Glomerular visceral epithelial cell (primary cell): ENCODE measurements around the gene LMTK3.
"Not testable (repeated sequence)": the region's sequence is repeated elsewhere in the genome, so short reads cannot be mapped to it uniquely, and the experiment has no call there.

ENCODE experiments used
- DNase-seq: peaks from one replicate; pipeline ENCODE4 v3.0.0-alpha.2; 2016; ENCODE audit errors: extremely low spot score

LMTK3 gene

DNA sequence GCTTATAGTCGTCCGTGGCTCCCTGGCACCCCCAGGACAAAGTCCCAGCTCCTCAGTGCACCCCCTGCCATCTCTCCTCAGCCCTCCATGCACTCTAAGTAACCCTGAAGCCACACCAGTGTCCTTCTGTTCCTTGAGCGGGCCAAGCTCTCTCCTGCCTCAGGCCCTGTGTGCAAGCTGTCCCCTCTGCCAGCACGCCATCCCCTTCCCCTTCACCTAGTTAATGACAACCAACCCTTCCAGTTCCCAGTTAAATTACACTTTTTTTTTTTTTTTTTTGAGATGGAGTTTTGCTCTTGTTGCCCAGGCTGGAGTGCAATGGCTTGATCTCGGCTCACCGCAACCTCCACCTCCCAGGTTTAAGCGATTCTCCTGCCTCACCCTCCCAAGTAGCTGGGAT is 23.2 kb downstream of the LMTK3 start:
- DNase-seq = not testable (repeated sequence)

DNA sequence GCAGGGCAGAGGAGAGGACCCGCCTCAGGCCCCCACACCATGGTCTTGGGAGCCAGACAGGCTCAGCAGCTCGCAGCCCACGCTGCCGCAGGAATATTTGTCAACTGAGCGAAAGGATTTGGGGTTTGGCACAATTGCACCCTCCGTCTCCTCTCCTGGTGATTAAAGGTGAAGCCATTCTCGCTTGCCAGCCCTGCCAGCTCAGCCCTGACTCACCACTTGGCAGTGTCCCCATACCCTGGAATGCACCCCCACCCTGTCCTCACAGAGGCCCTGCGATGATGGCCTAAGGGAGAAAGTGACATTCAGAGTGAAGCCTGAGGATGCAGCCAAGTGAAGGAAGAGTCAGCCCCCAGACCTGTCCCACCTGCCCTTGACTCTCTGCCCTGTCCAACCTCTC is 23.7 kb downstream of the LMTK3 start:
- peak; percentile 90 for DNase-seq

DNA sequence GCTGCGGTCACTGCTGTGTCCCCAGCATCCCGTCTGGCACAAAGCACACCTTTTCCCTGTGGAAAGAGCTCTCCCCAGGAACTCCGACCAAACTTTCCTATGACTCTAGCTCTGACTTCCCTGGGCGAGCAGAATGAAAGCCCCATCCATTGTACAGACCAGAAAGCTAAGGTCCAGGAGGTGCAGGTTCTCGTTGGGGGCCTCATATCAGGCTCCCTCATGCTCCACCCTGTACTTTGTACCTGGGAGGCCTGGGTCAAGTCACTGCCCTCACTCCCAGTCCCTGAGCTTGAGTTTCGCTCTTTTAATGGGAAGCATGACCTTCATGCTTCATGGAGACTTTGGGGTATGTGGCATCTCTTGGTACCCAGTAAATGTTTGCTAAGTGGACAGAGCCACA is 24.1 kb downstream of the LMTK3 start:
- no peak for DNase-seq

DNA sequence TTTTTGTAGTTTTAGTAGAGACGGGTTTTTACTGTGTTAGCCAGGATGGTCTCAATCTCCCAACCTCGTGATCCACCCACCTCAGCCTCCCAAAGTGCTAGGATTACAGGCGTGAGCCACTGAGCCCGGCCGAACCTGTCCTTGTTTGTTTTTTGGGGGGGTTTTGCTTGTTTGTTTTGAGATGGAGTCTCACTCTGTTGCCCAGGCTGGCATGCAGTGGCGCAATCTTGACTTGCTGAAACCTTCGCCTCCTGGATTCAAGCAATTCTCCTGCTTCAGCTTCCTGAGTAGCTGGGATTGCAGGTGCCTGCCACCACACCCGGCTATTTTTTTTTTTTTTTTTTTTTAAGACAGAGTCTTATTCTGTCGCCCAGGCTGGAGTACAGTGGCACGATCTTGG is 24.9 kb downstream of the LMTK3 start:
- not testable (repeated sequence) for DNase-seq

DNA sequence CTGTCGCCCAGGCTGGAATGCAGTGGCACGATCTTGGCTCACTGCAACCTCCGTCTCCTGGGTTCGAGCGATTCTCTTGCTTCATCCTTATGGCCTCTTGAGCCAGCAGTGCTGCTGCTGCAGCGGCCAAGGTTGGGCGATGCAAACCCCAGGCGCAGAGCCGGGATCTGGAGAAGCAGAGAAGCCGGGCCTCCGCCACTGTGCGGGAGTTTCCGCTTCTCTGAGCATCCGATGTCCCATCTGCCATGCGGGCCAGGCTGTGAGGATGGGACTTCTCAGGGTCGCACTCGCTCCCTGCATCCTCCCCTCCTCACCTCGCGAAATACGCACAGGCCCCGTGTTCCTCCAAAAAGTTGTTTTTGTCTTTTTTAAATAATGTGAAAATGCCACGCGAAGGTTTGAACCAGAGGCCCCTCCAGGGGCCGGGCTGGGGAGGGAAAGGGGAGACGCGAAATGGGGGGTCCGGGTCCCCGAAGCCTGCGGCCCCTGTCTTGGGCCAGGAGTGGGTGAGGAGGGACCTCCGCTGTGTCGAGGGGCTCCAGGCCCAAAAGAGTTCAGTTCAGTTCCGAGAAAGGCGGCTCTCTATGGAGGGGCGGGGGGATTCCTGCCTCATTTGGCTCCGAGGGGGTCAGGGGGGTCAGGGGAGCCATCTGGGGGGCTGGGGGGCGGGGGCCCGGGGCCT is 26.6 kb downstream of the LMTK3 start:
- DNase-seq = no peak

DNA sequence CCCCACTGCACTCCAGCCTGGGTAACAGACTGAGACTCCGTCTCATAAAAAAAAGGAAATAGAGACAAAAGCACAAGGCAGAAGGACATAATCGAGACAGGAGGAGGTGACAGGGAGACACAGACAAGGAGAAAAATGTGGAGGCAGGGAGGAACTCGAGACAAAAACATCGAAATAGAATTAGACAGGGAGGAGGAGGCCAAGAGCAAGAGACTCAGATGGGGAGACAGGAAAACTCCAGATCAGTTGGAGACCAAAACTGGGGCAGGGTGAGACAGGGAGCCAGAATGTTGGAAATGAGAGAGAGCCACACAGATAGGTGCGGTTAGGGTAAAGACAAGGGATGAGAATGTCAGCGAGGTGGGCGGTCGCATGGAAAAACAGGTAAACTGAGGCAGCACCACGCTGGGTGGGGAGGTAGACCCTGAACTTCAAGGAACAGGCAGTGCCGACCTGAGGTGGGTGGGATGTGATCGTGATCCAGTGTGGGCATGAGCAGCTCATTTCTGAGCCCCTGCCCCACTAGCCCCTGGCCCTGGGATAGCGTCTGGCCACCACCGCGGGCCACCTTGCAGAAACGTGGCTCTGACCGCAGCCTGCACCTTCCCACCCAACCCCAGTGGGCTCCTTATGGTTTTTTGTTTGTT is 27.3 kb downstream of the LMTK3 start:
- DNase-seq = no peak

DNA sequence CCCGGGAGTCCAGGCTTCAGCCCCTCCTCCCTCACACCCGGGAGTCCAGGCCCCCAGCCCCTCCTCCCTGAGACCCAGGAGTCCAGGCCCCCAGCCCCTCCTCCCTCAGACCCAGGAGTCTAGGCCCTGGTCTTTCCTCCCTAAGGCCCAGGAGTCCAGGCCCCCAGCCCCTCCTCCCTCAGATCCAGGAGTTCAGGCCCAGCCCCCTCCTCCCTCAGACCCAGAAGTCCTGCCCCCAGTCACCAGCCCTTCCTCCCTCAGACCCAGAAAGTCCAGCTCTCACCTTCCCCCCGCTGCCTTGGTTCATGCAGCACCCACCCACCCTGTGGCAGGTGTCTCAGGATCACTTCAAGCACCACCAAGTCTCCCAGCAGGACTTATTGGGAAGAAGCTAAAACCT is 28.3 kb downstream of the LMTK3 start:
- no peak for DNase-seq

DNA sequence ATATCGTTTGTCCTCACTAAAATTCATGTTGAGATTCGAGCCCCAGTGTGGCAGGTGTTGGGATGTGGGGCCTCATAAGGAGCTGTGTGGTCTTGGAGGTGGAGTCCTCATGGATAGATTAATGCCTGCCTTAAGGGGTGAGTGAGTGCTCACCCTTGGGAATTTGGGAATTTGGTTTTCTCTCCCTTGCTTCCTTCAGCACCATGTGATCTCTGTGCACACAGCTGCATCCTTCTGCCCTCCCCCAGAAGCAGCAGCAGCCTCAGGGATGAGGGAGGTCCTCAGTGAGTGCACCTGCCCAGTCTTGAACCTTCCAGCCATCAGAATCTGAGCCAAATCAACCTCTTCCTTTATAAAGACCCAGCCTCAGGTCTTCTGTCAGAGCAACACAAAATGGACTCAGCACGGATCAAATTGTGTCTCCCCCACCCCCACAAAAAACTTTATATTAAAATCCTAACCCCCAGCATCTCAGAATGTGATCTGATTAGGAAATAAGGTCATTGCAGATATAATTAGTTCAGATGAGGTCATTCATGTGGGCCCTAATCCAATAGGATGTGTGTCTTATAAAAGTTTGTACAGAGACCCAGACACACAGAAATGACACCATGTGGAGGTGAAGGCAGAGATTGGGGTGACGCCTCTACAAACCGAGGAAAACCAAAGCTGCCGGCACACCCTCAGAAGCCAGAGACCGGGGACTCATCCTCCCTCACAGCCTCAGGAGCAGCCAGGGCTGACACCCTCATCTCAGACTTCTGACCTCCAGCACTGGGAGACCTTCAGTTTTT is 29.6 kb downstream of the LMTK3 start:
- DNase-seq = no peak

DNA sequence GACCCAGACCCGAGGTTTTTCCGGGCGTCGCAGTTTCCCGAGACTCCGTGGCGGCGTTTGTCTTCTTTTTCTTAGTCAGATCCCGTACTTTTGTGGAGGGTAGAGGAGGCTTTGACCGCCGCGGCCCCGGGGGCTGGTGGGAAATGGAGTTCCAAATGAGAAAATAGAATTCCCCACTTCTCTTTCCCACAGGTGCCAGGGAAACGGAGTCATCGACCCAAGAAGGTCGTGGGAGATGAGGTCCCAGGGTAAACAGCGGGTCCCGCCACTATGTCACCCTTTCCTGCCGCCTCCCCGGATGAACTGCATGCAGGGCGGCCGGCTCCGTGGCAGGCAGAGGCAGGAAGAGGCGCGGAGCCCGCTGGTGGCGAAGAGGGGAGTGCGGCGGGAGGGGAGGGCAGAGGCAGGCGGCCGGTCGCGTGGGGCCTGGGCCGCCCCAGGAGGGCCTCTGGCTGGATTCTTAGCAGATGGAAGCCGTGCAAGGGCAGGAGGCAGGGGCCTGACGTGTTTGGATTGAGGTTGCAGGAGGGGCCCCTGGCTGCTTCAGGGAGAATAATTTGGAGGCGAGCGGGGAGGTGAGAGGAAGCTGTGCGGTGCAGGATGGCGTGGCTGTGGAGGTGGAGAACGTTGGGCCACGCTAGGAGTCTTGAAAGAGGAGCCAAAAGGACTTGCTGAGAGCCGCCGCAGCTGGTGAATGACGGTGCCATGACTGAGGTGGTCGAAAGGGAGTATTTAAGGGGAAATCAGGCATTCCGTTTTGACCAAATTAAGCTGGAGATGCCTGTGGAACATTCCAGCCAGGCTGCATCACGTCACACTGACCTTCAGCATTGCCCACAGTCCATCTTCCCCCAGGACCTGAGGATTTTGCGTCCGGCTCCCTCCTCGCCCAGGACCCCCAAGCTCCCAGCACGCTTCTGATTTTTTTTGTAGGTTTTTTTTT is 30.8 kb downstream of the LMTK3 start:
- no peak for DNase-seq

DNA sequence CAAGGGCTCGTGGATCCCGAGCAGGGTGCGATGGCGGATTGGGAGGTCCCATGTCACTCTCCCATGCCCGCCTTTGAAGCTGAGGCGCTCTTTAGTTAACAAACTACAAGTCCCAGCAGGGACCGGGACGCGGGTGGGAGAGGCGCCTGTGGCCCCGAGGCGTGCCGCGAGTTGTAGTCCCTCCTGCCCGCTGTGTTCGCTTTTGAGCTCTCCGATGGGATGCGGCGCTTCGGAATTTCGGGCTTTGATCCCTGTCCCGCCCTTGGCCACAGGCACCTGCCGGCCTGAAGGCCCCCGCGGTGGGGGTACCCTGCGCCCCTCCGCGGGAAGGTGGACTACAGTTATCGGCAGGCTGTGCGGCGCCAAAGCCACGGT is 31.5 kb downstream of the LMTK3 start:
- no peak for DNase-seq

DNA sequence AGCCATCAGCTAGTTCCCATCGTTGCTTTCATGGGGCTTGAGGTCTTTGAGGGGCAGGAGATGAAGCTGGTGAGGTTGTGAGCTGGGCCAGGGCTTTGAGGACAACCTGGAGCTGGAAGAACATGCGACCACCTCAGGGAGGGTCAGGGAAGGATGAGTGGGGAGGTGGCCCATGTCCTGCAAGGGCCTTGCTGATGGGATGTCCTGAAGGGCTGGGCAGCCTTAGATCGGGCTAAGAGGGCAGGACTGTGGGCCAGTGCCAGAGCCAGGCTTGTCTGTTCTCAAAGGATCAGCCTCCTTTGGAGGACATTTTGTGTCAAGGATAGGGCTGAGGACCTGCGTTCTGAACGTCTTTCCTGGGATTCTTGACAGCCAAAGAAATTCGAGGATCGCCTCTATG is 31.9 kb downstream of the LMTK3 start:
- DNase-seq = no peak

DNA sequence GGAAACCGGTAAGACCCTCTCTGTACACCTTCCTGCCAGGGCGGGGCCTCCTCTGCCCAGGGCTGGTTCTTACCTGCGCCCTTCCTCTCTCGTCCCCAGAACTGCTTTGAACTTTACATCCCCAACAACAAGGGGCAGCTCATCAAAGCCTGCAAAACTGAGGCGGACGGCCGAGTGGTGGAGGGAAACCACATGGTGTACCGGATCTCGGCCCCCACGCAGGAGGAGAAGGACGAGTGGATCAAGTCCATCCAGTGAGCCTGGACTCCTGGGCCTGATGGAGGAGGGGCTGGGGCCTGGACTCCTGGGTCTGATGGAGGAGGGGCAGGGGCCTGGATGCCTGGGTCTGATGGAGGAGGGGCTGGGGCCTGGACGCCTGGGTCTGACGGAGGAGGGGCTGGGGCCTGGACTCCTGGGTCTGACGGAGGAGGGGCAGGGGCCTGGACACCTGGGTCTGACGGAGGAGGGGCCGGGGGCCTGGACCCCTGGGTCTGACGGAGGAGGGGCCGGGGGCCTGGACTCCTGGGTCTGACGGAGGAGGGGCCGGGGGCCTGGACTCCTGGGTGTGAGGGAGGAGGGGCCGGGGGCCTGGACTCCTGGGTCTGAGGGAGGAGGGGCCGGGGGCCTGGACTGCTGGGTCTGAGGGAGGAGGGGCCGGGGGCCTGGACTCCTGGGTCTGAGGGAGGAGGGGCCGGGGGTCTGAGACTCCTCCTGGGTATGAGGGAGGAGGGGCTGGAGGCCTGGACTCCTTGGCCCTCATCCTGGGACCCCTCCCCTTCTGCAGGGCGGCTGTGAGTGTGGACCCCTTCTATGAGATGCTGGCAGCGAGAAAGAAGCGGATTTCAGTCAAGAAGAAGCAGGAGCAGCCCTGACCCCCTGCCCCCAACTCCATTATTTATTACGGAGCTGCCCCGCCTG is 33.0 kb downstream of the LMTK3 start:
- DNase-seq = no peak

DNA sequence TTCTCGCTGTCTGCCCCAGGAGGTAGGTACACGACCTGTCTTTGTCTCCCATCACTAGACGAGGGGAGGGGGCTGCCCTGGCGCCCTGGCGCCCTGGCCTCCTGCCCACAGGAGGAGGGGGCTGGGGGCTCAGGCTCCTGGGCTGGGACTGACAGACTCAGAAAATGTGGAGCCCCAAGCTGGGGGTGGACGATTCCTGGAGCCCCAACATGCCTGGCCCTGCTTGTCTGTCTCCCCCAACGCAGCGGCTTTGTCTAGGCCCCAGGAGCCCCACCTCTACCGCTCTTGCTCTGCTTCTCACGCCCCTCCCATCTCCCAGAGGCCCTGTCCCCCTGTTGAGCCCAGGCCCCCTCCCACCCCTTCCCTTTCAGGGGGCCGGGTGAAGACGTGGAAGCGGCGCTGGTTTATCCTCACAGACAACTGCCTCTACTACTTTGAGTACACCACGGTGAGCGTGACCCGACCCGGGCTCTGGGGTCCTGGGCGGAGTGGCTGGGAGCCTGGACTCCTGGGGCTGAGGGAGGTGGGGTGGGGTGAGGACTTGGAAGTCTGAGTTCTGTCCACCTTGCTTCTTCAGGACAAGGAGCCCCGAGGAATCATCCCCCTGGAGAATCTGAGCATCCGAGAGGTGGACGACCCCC is 33.8 kb downstream of the LMTK3 start:
- DNase-seq = no peak

DNA sequence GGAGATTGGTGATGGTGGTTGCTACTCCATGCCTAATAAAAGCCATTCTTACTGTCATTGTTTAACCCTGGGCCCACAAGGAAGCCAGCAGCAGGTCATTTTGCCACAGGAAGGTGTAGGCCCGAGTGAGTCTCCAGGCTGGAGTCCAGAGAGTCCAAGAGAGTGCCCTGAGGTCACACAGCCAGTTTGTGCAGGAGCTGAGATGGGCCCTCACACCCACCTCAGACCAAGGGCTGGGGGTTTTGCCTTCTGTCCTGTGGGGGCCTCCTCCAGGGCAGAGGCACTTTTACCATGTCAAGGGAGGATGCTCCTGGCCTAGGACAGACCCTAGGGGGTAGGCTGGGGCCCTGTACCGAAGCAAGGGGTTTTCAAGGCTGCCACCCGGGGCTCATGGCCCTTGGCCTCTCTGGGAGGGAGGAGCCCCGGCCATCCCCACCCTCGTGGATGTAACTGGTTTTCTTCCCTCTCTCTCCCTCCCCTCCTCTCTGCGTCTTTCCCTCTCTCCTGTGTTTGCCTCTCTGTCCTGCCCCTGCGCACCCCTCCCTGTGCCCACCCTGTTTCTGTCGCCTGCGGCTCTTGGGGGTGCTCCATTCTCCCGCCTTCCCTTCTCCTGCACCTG is 34.5 kb downstream of the LMTK3 start:
- no peak for DNase-seq

DNA sequence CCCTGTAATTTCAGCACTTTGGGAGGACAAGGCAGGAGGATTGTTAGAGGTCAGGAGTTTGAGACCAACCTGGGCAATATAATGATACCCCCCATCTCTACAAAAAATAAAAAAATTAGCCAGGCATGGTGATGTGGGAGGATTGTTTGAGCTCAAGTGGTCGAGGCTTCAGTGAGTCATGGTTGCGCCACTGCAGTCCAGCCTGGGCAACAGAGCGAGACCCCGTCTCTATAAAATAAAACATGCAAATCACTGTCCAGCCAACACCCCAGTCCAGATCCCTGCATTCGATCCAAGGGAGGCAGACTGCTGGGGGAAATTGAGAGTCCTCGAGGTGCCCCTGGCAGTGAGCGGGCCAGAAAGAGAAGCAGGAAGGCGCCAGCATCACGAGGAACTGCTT is 35.5 kb downstream of the LMTK3 start:
- DNase-seq = no peak

DNA sequence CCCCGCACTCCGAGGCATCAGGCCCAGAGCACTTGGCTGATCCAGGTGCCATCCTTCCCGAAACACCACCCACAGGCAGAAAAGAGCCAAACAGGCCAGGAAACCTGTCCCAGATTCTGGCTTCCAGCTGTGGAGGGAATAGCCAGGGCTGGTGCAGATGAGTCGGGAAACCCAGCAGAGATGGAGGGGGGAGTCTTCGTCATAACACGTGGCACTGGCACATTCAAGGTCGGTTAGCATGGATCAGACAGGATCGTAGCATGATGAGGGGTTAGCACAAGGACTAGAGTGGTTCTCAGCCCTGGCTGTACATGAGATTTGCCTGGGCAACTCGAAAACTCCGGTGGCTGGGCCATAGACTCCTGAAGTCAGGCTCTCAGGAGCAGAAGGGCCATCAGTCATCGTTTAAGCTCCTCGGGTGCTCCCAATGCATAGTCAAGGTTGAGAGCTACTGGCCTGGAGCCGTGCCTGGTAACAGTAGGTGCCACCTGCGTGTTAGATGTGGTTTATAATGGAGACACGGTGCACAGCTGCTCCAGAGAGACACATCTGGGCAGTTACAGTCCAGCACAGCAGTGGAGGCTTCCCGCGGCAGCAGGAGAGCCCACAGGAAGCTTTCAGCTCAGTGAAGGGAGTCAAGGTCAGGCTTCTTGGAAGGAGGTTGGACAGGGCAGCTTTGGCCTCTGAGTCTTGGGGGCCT is 36.1 kb downstream of the LMTK3 start:
- no peak for DNase-seq

DNA sequence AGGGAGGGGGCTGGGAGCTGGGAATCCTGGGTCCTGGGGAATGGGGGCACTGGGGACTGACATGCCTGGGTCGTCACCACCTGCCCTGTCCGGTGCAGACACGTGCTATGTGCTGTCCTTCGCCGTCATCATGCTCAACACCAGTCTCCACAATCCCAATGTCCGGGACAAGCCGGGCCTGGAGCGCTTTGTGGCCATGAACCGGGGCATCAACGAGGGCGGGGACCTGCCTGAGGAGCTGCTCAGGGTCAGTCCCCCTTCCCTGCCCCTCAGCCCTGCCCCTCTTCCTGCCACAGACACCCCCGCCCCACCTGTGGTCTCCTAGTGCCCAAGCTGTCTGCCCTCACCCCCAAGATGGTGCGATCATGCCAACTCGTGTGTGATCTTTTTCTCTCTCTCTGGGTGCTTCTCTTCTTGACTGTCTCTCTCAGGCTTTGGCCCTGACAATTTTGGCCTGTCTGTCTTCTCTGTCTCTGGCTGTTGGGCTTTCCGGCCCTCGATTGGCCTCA is 37.5 kb downstream of the LMTK3 start:
- no peak for DNase-seq

DNA sequence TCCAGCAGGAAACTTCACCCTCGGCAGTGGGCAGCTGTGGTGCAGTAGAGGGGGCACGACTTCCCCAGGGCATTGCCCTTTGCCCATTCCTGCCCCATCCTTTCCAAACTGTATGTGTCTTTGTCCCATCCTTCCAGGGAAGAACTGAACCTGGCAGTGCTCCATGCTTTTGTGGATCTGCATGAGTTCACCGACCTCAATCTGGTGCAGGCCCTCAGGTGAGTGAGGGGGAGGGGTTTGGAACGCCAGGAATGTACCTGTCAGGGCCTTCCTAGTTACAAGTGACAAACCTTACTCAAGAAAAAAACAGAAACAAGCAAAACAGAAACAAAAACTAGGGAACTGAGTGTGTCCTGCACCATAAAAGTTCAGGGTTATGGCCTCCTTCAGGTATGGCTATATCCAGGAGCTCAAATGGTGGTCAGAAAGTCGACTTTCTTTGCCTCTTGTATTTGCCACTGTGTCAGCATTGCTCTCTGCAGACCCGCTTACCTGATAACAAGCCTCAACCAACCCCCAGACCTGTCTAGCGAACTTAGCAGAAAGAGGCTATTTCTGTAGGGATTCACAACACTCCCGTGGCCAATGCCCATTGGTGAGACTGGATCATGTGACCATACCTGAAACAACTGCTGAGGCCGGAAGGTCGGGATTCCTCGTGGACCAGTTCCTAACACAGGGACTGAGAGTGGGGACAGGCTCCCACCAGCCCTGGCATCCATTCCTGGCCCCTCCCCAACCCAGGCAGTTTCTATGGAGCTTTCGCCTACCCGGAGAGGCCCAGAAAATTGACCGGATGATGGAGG is 38.3 kb downstream of the LMTK3 start:
- no peak for DNase-seq
